AG09319 (cell line): ENCODE measurements around the gene HOXB9.

Experiments used
- DNase-seq: peaks from one replicate; pipeline ENCODE4 v3.0.0-alpha.2; 2010; ENCODE audit warnings: low read depth; ENCODE audit errors: extremely low read depth
- TF ChIP-seq, protein P1 (sequence below): IDR thresholded peaks from 2 replicates; pipeline ENCODE4 v1.5.1; 2011; ENCODE audit warnings: low read depth, mild to moderate bottlenecking, inconsistent platforms, low read length, moderate library complexity

Gene HOXB9

DNA sequence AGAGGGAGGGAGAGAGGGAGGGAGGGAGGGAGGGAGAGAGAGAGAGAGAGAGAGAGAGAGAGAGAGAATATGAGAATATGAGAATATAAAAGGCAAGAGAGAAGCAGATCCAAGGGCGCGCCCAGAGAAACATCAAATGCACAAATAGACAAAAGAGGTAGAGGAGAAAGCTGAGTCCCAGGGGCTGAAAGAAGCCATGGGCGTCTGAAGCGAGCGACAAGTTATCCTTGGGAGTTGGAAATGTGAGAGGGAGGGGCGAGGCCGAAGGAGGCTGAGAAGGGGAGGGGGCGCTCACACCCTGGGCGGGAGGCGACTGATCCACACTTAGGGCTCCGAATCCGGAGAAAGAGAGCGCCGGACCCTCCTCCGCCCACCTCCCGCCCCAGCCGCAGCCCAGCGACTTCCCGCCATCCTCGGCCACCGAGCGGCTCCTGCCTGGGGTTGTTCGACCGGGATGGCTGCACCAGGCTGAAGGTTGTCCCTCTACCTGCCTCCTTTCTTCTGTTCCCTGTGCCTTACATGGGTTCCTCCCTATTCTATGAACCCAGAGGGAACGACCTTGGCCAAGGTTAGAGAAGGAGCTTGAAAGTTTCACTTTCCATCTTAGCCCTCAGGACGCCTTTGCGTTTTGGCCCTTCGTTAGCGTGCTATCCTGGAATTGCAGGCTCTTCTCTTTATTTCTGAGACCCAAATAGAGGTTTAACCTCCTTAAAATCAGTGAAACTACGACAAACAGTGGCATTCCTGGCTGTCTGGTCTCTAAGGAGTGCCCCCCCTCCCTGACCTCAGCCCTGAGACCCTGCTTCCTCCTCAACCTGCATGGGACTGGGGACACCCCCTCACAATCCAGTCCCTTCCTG, 21.2 kb upstream of the HOXB9 start:
- no peak for DNase-seq
- TF ChIP-seq, protein P1, sequence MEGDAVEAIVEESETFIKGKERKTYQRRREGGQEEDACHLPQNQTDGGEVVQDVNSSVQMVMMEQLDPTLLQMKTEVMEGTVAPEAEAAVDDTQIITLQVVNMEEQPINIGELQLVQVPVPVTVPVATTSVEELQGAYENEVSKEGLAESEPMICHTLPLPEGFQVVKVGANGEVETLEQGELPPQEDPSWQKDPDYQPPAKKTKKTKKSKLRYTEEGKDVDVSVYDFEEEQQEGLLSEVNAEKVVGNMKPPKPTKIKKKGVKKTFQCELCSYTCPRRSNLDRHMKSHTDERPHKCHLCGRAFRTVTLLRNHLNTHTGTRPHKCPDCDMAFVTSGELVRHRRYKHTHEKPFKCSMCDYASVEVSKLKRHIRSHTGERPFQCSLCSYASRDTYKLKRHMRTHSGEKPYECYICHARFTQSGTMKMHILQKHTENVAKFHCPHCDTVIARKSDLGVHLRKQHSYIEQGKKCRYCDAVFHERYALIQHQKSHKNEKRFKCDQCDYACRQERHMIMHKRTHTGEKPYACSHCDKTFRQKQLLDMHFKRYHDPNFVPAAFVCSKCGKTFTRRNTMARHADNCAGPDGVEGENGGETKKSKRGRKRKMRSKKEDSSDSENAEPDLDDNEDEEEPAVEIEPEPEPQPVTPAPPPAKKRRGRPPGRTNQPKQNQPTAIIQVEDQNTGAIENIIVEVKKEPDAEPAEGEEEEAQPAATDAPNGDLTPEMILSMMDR = no peak

DNA sequence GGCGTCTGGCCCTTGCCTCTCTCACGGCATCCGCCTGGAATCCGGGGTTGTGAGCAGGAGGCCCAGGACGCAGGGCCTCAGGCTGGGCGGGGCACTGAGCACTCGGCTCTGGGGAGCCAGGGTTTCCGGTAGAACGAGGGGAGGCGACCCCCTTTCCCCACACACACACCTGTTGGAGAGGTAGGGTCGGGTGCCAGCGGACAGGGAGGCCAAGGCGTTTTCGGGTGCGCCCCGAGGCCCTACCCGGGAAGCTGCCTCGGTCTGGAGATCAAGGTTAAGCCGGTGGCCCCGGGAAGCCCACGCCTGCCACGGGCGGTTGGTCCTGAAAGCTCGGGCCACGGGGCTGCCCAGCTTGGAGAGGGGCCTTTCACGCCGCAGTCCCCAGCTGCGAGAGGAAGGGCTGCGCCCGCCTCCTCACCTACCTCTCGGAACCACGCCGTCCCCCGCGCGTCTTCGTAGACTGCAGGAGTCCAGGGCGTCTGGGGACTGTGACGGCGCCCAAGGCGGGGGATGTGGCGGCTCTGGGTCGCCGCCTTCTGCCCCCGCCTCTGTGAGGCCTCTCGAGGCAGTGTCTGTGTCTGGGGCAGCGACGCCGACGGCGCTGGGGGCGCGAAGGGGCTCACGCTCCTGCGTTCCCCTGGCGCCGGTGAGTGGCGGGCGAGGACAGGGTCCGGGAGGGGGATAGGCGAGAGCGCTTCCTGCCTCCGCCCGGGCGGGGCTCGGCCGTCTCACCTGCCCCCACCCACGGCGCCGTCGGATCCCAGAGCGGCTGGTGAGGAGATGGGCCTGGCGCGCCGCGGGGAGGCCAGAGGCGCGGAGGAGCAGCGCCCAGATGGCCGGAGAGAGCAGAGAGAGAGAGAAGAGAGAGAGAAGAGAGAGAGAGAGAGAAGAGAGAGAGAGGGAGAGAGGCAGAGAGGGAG, 20.3 kb upstream of the HOXB9 start:
- no peak for DNase-seq

DNA sequence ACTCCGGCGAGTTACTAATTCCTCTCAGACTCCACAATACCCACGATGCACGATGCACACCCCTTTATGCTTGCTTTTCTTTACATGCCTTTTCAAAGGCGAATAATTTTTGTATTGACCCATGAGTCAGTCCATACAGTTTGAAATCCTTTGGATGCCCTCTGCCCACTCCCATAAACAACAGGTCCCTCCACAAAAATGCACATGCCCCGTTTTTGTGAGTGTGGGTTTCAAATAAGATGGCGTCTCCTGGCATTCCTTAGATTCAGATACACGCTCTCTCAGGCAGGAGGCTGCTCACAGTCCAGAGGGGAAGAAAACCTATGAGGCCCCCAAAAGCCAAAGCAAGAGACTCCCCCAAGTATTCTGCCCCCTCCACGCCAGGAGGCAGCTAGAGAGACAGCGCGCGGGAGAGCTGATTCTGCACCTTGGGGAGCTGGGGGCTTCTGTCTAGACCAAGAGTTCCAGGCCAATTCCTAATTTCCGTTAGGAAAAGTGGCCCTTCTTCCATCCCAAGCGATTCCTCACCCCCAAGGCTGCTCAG, 19.6 kb upstream of the HOXB9 start:
- TF ChIP-seq, protein P1 = no peak
- DNase-seq = no peak

More for the DNA sequence above, 20.3 kb upstream of the HOXB9 start:
- TF ChIP-seq, protein P1 = no peak

DNA sequence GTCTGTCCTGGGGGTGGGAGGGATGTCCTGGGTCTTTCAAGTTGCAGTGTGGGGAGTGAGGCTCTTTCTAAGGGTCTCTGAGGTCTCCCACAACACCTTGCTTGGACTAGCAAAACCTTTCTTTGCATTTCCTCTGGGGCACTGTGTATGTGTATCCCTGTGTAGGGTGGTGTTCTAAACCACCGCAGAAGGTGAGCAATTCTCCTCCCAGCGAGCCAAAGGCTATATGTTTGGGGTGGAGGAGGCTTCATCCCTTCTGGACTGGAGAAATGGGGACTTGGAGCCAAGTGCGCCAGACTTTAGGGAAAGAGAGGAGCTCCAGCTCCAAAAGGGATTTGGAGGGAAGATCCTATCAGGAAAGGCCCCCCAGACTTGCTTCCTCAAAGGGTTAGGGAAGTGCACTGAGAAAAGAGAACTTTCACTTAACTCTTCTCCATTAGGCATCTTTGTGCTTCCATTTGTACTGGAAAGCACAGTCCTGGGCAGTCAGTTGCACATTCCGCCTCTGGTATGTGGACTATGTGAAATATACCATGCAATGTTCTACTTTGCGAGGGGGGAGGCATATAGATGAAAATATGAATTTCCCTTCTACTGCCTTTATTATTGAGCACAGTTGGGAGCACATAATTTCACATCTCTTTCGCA, 18.9 kb upstream of the HOXB9 start:
- TF ChIP-seq, protein P1 = no peak
- DNase-seq = no peak

DNA sequence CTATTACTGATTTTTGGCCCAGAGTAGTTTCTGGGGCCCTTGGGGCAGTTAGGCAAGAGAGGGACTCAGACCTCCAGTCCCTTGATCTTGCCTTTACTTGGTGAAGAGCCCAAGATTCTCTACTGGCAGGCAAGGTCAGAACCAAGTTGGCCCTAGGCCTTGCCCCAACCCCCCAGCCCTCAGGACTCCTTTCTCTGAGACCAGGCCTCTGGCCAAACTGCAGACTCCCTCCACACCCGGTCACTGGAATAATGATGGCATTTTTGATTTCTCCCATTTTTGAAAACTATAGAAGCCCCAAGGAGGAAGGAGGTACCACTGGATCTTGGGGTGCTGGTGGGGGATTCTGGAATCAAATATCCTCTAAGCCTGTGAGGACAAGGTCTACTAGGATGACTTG, 18.0 kb upstream of the HOXB9 start:
- TF ChIP-seq, protein P1 = no peak
- no peak for DNase-seq

DNA sequence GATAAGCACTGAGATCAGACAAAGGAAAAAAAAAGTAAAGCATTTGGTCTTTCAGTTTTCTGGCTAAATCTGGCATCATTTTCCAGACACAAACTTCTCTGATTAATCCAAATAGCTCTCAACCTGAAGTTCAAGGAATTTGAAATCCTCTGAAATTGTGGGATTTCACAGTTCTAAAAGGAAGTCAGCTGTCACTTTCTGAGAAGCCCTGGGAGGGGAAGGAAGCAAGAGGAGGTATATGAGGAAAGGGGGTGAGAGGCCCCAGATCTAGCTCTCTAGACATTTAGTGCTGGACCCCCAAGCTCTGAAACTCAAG, 17.5 kb upstream of the HOXB9 start:
- no peak for DNase-seq
- TF ChIP-seq, protein P1 = no peak
